DOHH2 (cell line): ENCODE measurements around the gene GGN.

Experiments
- EZH2phosphoT487 ChIP-seq: fragments of 200-600 bp; sonication (generic); IDR thresholded peaks from 2 replicates; pipeline ENCODE4 v1.6.1; 2017; ENCODE audit warnings: borderline replicate concordance, mild to moderate bottlenecking, antibody characterized with exemption, low read length, moderate library complexity, mixed read lengths
- TF ChIP-seq, protein P1 (sequence below): fragments of 200-600 bp; sonication (generic); IDR thresholded peaks from one replicate; pipeline ENCODE4 v1.5.1; 2014; ENCODE audit warnings: antibody characterized with exemption, mild to moderate bottlenecking, low read depth, low read length; ENCODE audit not compliant: poor library complexity, severe bottlenecking

DNA sequence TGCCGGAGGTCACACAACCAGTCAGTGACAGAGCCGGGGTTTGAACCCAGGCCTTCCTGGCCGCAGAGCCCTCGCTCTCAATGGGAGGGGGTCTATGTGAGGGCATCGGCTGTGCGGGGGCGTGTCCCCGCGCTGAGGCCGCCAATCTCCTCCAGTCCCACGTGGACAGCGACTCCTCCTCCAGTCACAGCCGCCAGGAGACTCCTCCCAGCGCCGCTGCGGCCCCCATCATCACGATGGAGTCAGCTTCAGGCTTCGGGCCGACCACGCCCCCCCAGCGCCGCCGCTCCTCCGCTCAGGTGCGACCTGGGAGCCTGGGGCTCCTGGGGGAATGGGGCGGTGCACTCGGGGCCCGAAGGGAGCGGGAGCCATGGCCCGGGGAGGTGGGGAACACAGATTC lies 6.7 kb upstream of the GGN start:
- TF ChIP-seq, protein P1, sequence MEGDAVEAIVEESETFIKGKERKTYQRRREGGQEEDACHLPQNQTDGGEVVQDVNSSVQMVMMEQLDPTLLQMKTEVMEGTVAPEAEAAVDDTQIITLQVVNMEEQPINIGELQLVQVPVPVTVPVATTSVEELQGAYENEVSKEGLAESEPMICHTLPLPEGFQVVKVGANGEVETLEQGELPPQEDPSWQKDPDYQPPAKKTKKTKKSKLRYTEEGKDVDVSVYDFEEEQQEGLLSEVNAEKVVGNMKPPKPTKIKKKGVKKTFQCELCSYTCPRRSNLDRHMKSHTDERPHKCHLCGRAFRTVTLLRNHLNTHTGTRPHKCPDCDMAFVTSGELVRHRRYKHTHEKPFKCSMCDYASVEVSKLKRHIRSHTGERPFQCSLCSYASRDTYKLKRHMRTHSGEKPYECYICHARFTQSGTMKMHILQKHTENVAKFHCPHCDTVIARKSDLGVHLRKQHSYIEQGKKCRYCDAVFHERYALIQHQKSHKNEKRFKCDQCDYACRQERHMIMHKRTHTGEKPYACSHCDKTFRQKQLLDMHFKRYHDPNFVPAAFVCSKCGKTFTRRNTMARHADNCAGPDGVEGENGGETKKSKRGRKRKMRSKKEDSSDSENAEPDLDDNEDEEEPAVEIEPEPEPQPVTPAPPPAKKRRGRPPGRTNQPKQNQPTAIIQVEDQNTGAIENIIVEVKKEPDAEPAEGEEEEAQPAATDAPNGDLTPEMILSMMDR = no peak
- TF ChIP-seq EZH2phosphoT487 = no peak
